ENCODE measurements around the gene WNT7A. TPM values are rescaled to one million over a fixed set of nuclear protein-coding genes. Genes with fewer than 3 reads are reported as not detected.

The WNT7A gene
- total and polyA plus RNA-seq, 4 donors: not detected

GRCh38 chr3:13812034-13812471 is 67.8 kb downstream of the WNT7A start:
- Histone ChIP-seq H3K9me3 (ENCODE audit: control insufficient read depth in 4 of 4, low read length in 3 of 4) (peaks cover 33 to 45% (median 39%) of the 10 kb centered on the region in 4 donors), H3K27ac (ENCODE audit: low read depth in 1 of 2, low read length in 2 of 2) (no peak overlapping the region), H3K27me3 (ENCODE audit: control insufficient read depth in 4 of 4, insufficient read depth in 4 of 4, low read length in 3 of 4) (no peaks in the 10 kb centered on the region), H3K36me3 (ENCODE audit: control insufficient read depth in 4 of 4, insufficient read depth in 3 of 4, low read depth in 1 of 4, low read length in 3 of 4) (peaks cover 0 to 1% (median 0%) of the 10 kb centered on the region in 4 donors), H3K9ac (ENCODE audit: low read depth in 1 of 2, low read length in 2 of 2) (no peak overlapping the region), H3K4me3 (ENCODE audit: low read depth in 1 of 3, low read length in 3 of 3) (no peak overlapping the region), H3K4me1 (ENCODE audit: control insufficient read depth in 4 of 4, insufficient read depth in 4 of 4, low read length in 3 of 4) (no peaks in the 10 kb centered on the region)
- DNase-seq (ENCODE audit: low spot score): no peak
- 62% methylated on average over 11 of the region's 11 CpGs for WGBS
- TF ChIP-seq TAF1 (conservative IDR thresholded peaks at IDR 0.05) (no peak), ZBTB33 (IDR thresholded peaks at IDR 0.05) (no peak), HNF4A (conservative IDR thresholded peaks at IDR 0.05) (no peak), NR2F2 (IDR thresholded peaks at IDR 0.05) (no peak), RXRA (IDR thresholded peaks at IDR 0.05) (no peak), SP1 (IDR thresholded peaks at IDR 0.05) (no peak), YY1 (IDR thresholded peaks at IDR 0.05) (no peak), FOXA1 (IDR thresholded peaks at IDR 0.05) (no peak), HNF4G (IDR thresholded peaks at IDR 0.05) (no peak), CTCF (IDR thresholded peaks at IDR 0.05; ENCODE audit: low read depth, low read length, missing input control) (no peak), EGR1 (IDR thresholded peaks at IDR 0.05; ENCODE audit: low read depth in 2 of 2) (no peak)

- Histone ChIP-seq H3K36me3 (ENCODE audit: control insufficient read depth in 4 of 4, insufficient read depth in 3 of 4, low read depth in 1 of 4, low read length in 3 of 4) (peaks cover 0 to 1% (median 0%) of the 10 kb centered on the region in 4 donors), H3K27ac (ENCODE audit: low read depth in 1 of 2, low read length in 2 of 2) (no peak overlapping the region), H3K4me3 (ENCODE audit: low read depth in 1 of 3, low read length in 3 of 3) (no peak overlapping the region), H3K27me3 (ENCODE audit: control insufficient read depth in 4 of 4, insufficient read depth in 4 of 4, low read length in 3 of 4) (no peaks in the 10 kb centered on the region), H3K4me1 (ENCODE audit: control insufficient read depth in 4 of 4, insufficient read depth in 4 of 4, low read length in 3 of 4) (no peaks in the 10 kb centered on the region), H3K9me3 (ENCODE audit: control insufficient read depth in 4 of 4, low read length in 3 of 4) (peaks cover 28 to 40% (median 35%) of the 10 kb centered on the region in 4 donors), H3K9ac (ENCODE audit: low read depth in 1 of 2, low read length in 2 of 2) (no peak overlapping the region)
- 67% methylated on average over 8 of the region's 8 CpGs for WGBS
- no peak for TF ChIP-seq CTCF (IDR thresholded peaks at IDR 0.05; ENCODE audit: low read depth, low read length, missing input control)
- TF ChIP-seq GABPA (IDR thresholded peaks at IDR 0.05 in 1 of 2, conservative IDR thresholded peaks at IDR 0.05 in 1 of 2): no peak
- no peak for TF ChIP-seq YY1 (IDR thresholded peaks at IDR 0.05)
- TF ChIP-seq NR2F2 (IDR thresholded peaks at IDR 0.05): no peak
- no peak for TF ChIP-seq ATF3 (IDR thresholded peaks at IDR 0.05)
- TF ChIP-seq TAF1 (conservative IDR thresholded peaks at IDR 0.05): no peak
- TF ChIP-seq FOXA2 (IDR thresholded peaks at IDR 0.05): no peak
- TF ChIP-seq RXRA (IDR thresholded peaks at IDR 0.05): no peak
- no peak for TF ChIP-seq HNF4G (IDR thresholded peaks at IDR 0.05)
- no peak for DNase-seq (ENCODE audit: low spot score)
Measured at GRCh38 chr3:13811614-13812013, 68.3 kb downstream of the WNT7A start.

All from liver (tissue), 9 donors.